Measurements from ENCODE around the gene HOXA10. TPM values are rescaled to one million over a fixed set of nuclear protein-coding genes. Genes with fewer than 3 reads are reported as not detected.

The HOXA10 gene
- total and polyA plus RNA-seq, 11 donors = 0.06 to 0.36 (median 0.18) TPM; not detected in 8

GRCh38 chr7:27173511-27173955 is 587 bp downstream of the HOXA10 start:
- DNase-seq = peak in 1 of 5 donors; percentile 64
- peak in 2 of 4 donors; percentile 35 to 56 for ATAC-seq
- intact Hi-C loops (cut with DNase I) = loop anchor here in 1 of 10 donors (10.0 kb wide), 1 partner anchor 1309 kb away; no protein-coding TSS in a partner anchor
- no peaks in the 10 kb centered on the region for H3K36me3 ChIP-seq
- H3K4me3 ChIP-seq = peak overlapping the region; percentile 25 to 59 (median 41)
- H3K4me1 ChIP-seq = peaks cover 0 to 41% (median 20%) of the 10 kb centered on the region in 12 donors
- no peaks in the 10 kb centered on the region for H3K9me3 ChIP-seq
- peak overlapping the region in 1 of 12 donors; percentile 91 for H3K27ac ChIP-seq
- H3K27me3 ChIP-seq = peaks cover 88 to 100% (median 99%) of the 10 kb centered on the region in 9 donors
- no peak for TF ChIP-seq CTCF (IDR thresholded peaks at IDR 0.05)
- TF ChIP-seq POLR2A (IDR thresholded peaks at IDR 0.05) = no peak
- 1 to 2% (median 1%) methylated on average over 17 to 59 of the region's 59 CpGs for WGBS, 4 donors

GRCh38 chr7:27172823-27173510 is 1.2 kb downstream of the HOXA10 start:
- H3K27ac ChIP-seq = peak overlapping the region in 1 of 12 donors; percentile 91
- peak in 1 of 5 donors; percentile 58 for DNase-seq
- intact Hi-C loops (cut with DNase I) = loop anchor here in 1 of 10 donors (10.0 kb wide), 1 partner anchor 1308 kb away; no protein-coding TSS in a partner anchor

GRCh38 chr7:27172315-27172774 is 1.8 kb downstream of the HOXA10 start:
- TF ChIP-seq POLR2A (IDR thresholded peaks at IDR 0.05) = no peak
- TF ChIP-seq CTCF (IDR thresholded peaks at IDR 0.05) = no peak
- Histone ChIP-seq H3K9me3 (no peaks in the 10 kb centered on the region), H3K4me1 (peaks cover 0 to 41% (median 20%) of the 10 kb centered on the region in 12 donors), H3K27ac (peak overlapping the region in 1 of 12 donors; percentile 91), H3K4me3 (peak overlapping the region in 1 of 12 donors; percentile 59), H3K36me3 (no peaks in the 10 kb centered on the region), H3K27me3 (peaks cover 86 to 100% (median 99%) of the 10 kb centered on the region in 9 donors)
- 6 to 11% (median 8%) methylated on average over 10 of the region's 10 CpGs for WGBS, 4 donors
- DNase-seq = peak in 1 of 5 donors; percentile 27
- no peak for ATAC-seq
- intact Hi-C loops (cut with DNase I) = loop anchor here in 1 of 10 donors (10.0 kb wide), 1 partner anchor 1308 kb away; no protein-coding TSS in a partner anchor

More at GRCh38 chr7:27172823-27173510, 1.2 kb downstream of the HOXA10 start:
- no peak for TF ChIP-seq POLR2A (IDR thresholded peaks at IDR 0.05)
- no peak for TF ChIP-seq CTCF (IDR thresholded peaks at IDR 0.05)
- Histone ChIP-seq H3K4me3 (peak overlapping the region; percentile 25 to 59 (median 41)), H3K9me3 (no peaks in the 10 kb centered on the region), H3K27me3 (peaks cover 88 to 100% (median 99%) of the 10 kb centered on the region in 9 donors), H3K4me1 (peaks cover 0 to 41% (median 20%) of the 10 kb centered on the region in 12 donors), H3K36me3 (no peaks in the 10 kb centered on the region)
- peak in 1 of 4 donors; percentile 39 for ATAC-seq
- 1 to 2% (median 1%) methylated on average over 26 to 58 of the region's 58 CpGs for WGBS, 4 donors

All from heart left ventricle (tissue), 16 donors.